H1 (cell line): ENCODE measurements around the gene SLX4IP. TPM values are rescaled to one million over a fixed set of nuclear protein-coding genes. Genes with fewer than 3 reads are reported as not detected.

ENCODE experiments used
- CTCF ChIA-PET: fragments of 300-600 bp; sonication (Branson Sonifier 250); formaldehyde crosslinking; loops from one replicate; lab custom pipeline; 2021; ENCODE audit not compliant: partially characterized antibody; lab: Charles Lee
- POLR2A ChIA-PET: fragments of 300-600 bp; sonication (Branson Sonifier 250); formaldehyde crosslinking; loops from one replicate; lab custom pipeline; 2021; ENCODE audit warnings: inconsistent platforms; ENCODE audit not compliant: partially characterized antibody; lab: Charles Lee
- DNase-seq, 2 experiments: peaks; one replicate each; pipeline versions ENCODE4 v3.0.0 to v3.0.0-alpha.2; 2010 to 2022; ENCODE audit warnings: low spot score in 2 of 2, low read depth in 1 of 2, mixed read lengths in 1 of 2
- FAIRE-seq: peaks from 2 replicates; lab custom pipeline; 2011; peaks lifted over from hg19 to GRCh38; lab: Jason Lieb, UNC
- H2AFZ ChIP-seq: 2 replicates; pipeline ENCODE4 v1.8.1; 2012; ENCODE audit warnings: low read length, inconsistent platforms
- H2AK5ac ChIP-seq: 2 replicates; pipeline ENCODE4 v1.6.1; 2013; ENCODE audit warnings: low read depth, low read length
- H2BK120ac ChIP-seq: replicated peaks from 2 replicates; pipeline ENCODE3; 2013; ENCODE audit warnings: low read depth, low read length, inconsistent platforms
- H2BK12ac ChIP-seq: 2 replicates; pipeline ENCODE4 v1.6.1; 2013; ENCODE audit warnings: low read depth, low read length
- H2BK15ac ChIP-seq: 2 replicates; pipeline ENCODE4 v1.6.1; 2013; ENCODE audit warnings: low read length
- H2BK20ac ChIP-seq: 2 replicates; pipeline ENCODE4 v1.6.1; 2013; ENCODE audit warnings: low read length
- H2BK5ac ChIP-seq: 2 replicates; pipeline ENCODE4 v1.6.1; 2013; ENCODE audit warnings: low read depth, low read length
- H3K14ac ChIP-seq: 2 replicates; pipeline ENCODE4 v1.6.1; 2013; ENCODE audit warnings: inconsistent platforms; ENCODE audit not compliant: insufficient read length
- H3K18ac ChIP-seq: 2 replicates; pipeline ENCODE4 v1.6.1; 2013; ENCODE audit warnings: low read length; ENCODE audit errors: extremely low read depth
- H3K23ac ChIP-seq: 2 replicates; pipeline ENCODE4 v1.6.1; 2013; ENCODE audit warnings: inconsistent platforms; ENCODE audit not compliant: insufficient read length
- H3K23me2 ChIP-seq: 2 replicates; pipeline ENCODE4 v1.6.1; 2013; ENCODE audit warnings: low read depth, low read length
- H3K27ac ChIP-seq: 2 replicates; pipeline ENCODE4 v1.6.1; 2011; ENCODE audit warnings: low read depth, low read length, inconsistent platforms
- H3K27me3 ChIP-seq, 4 experiments: replicated peaks in 1 of 4; 1 replicate in 1 of 4; 2 replicates in 3 of 4; pipeline versions ENCODE4 v1.6.1 to v1.8.1; 2011 to 2013; ENCODE audit warnings: low read length in 3 of 4, mild to moderate bottlenecking in 3 of 4, inconsistent platforms in 2 of 4, mixed read lengths in 2 of 4, moderate library complexity in 1 of 4; ENCODE audit not compliant: control insufficient read depth in 3 of 4, insufficient read depth in 3 of 4; ENCODE audit errors: extremely low read depth in 1 of 4
- H3K36me3 ChIP-seq, 4 experiments: 2 replicates each; pipeline versions ENCODE4 v1.6.1 to v1.8.1; 2011 to 2013; ENCODE audit warnings: mild to moderate bottlenecking in 4 of 4, low read length in 3 of 4, moderate library complexity in 2 of 4, control low read depth in 1 of 4, inconsistent platforms in 1 of 4; ENCODE audit not compliant: insufficient read depth in 4 of 4, control insufficient read depth in 2 of 4
- H3K4ac ChIP-seq: replicated peaks from 2 replicates; pipeline ENCODE3; 2013; ENCODE audit warnings: low read length, low read depth, mixed read lengths, inconsistent platforms; ENCODE audit not compliant: insufficient read length
- H3K4me1 ChIP-seq, 4 experiments: replicated peaks in 1 of 4; 1 replicate in 1 of 4; 2 replicates in 3 of 4; pipeline versions ENCODE4 v1.6.1 to v1.8.1; 2011 to 2013; ENCODE audit warnings: low read length in 3 of 4, inconsistent platforms in 2 of 4, mixed read lengths in 1 of 4; ENCODE audit not compliant: insufficient read depth in 4 of 4, control insufficient read depth in 3 of 4
- H3K4me2 ChIP-seq, 2 experiments: 2 replicates each; pipeline versions ENCODE4 v1.6.1 to v1.8.1; 2011 to 2013; ENCODE audit warnings: low read depth in 2 of 2, low read length in 2 of 2, control low read depth in 1 of 2, inconsistent platforms in 1 of 2, mild to moderate bottlenecking in 1 of 2; ENCODE audit not compliant: insufficient read depth in 1 of 2
- H3K4me3 ChIP-seq, 4 experiments: fragments of 200-600, 300-600 bp in 1 of 4; sonication (generic), shearing (Covaris generic), sonication (Bioruptor Twin) in 1 of 4; 2 replicates each; pipeline versions ENCODE4 v1.5.1 to v1.8.1; 2011 to 2016; ENCODE audit warnings: low read length in 4 of 4, low read depth in 3 of 4, control low read depth in 2 of 4, inconsistent platforms in 2 of 4, mild to moderate bottlenecking in 2 of 4, mixed read lengths in 1 of 4, moderate library complexity in 1 of 4; ENCODE audit not compliant: insufficient read depth in 2 of 4; ENCODE audit errors: extremely low read depth in 1 of 4
- H3K56ac ChIP-seq: replicated peaks from 2 replicates; pipeline ENCODE3; 2013; ENCODE audit warnings: low read depth, mild to moderate bottlenecking, mixed read lengths, low read length, inconsistent platforms; ENCODE audit not compliant: insufficient read length
- H3K79me1 ChIP-seq: 2 replicates; pipeline ENCODE4 v1.6.1; 2013; ENCODE audit warnings: low read depth, low read length, control low read depth
- H3K79me2 ChIP-seq, 2 experiments: 2 replicates each; pipeline versions ENCODE4 v1.6.1 to v1.8.1; 2012 to 2013; ENCODE audit warnings: low read length in 2 of 2, mild to moderate bottlenecking in 2 of 2, inconsistent platforms in 1 of 2; ENCODE audit not compliant: insufficient read depth in 2 of 2, control insufficient read depth in 1 of 2
- H3K9ac ChIP-seq, 4 experiments: replicated peaks in 1 of 4; 1 replicate in 1 of 4; 2 replicates in 3 of 4; pipeline versions ENCODE4 v1.6.1 to v1.8.1; 2011 to 2013; ENCODE audit warnings: low read depth in 3 of 4, low read length in 3 of 4, control low read depth in 2 of 4, mild to moderate bottlenecking in 2 of 4, moderate library complexity in 2 of 4, inconsistent platforms in 1 of 4; ENCODE audit errors: extremely low read depth in 1 of 4
- H3K9me3 ChIP-seq, 2 experiments: 2 replicates each; pipeline versions ENCODE4 v1.6.1 to v1.8.1; 2012 to 2013; ENCODE audit warnings: mild to moderate bottlenecking in 2 of 2, moderate library complexity in 2 of 2, control low read depth in 1 of 2, inconsistent platforms in 1 of 2, low read depth in 1 of 2, low read length in 1 of 2, mixed read lengths in 1 of 2; ENCODE audit not compliant: insufficient read depth in 2 of 2
- H4K20me1 ChIP-seq, 2 experiments: replicated peaks in 1 of 2; 2 replicates each; pipeline versions ENCODE3 to v1.8.1; 2011 to 2013; ENCODE audit warnings: inconsistent platforms in 2 of 2, low read length in 2 of 2, mild to moderate bottlenecking in 1 of 2; ENCODE audit not compliant: insufficient read depth in 2 of 2, control insufficient read depth in 1 of 2
- H4K5ac ChIP-seq: 2 replicates; pipeline ENCODE4 v1.6.1; 2013; ENCODE audit warnings: low read length, low read depth, mixed read lengths, inconsistent platforms; ENCODE audit not compliant: insufficient read length
- H4K8ac ChIP-seq: 2 replicates; pipeline ENCODE4 v1.8.0; 2013; ENCODE audit warnings: mild to moderate bottlenecking, moderate library complexity, low read length, inconsistent platforms; ENCODE audit not compliant: insufficient read depth; ENCODE audit errors: extremely low read depth
- H4K91ac ChIP-seq: replicated peaks from 2 replicates; pipeline ENCODE3; 2013; ENCODE audit warnings: low read length, mixed read lengths, inconsistent platforms; ENCODE audit not compliant: insufficient read length
- BRCA1 ChIP-seq: IDR thresholded peaks from 2 replicates; pipeline ENCODE4 v1.6.1; 2012; ENCODE audit warnings: low read depth, low read length, improper control_type of control experiment
- FOSL1 ChIP-seq: IDR thresholded peaks from 2 replicates; pipeline ENCODE4 v1.6.1; 2011; ENCODE audit warnings: mild to moderate bottlenecking, low read depth, low read length, moderate library complexity; ENCODE audit not compliant: insufficient read depth
- GTF2F1 ChIP-seq: IDR thresholded peaks from 2 replicates; pipeline ENCODE4 v1.6.1; 2012; ENCODE audit warnings: low read depth, low read length, improper control_type of control experiment, borderline replicate concordance
- JUN ChIP-seq: IDR thresholded peaks from 2 replicates; pipeline ENCODE4 v1.6.1; 2011; ENCODE audit warnings: low read depth, mild to moderate bottlenecking, improper control_type of control experiment, low read length
- KDM4A ChIP-seq: IDR thresholded peaks from one replicate; pipeline ENCODE4 v1.7.1; 2012; ENCODE audit warnings: low read depth, mild to moderate bottlenecking, moderate library complexity, low read length, inconsistent platforms; ENCODE audit not compliant: severe bottlenecking
- MAX ChIP-seq: IDR thresholded peaks from 2 replicates; pipeline ENCODE4 v1.6.1; 2012; ENCODE audit warnings: inconsistent platforms
- NANOG ChIP-seq: IDR thresholded peaks from 2 replicates; pipeline ENCODE4 v1.6.1; 2011; ENCODE audit warnings: low read length, low read depth, mild to moderate bottlenecking, inconsistent platforms; ENCODE audit not compliant: insufficient read depth, poor library complexity, severe bottlenecking
- RFX5 ChIP-seq: IDR thresholded peaks from 2 replicates; pipeline ENCODE4 v1.6.1; 2011; ENCODE audit warnings: low read depth, low read length, improper control_type of control experiment, borderline replicate concordance
- SIX5 ChIP-seq: IDR thresholded peaks from 2 replicates; pipeline ENCODE4 v1.6.1; 2011; ENCODE audit warnings: mild to moderate bottlenecking, low read depth, low read length
- SP1 ChIP-seq: IDR thresholded peaks from 2 replicates; pipeline ENCODE4 v1.6.1; 2011; ENCODE audit warnings: low read depth, low read length
- WGBS, 2 experiments: shearing (Covaris generic) in 1 of 2; methylation state at CpG; one replicate each; pipeline versions ENCODE4 v1.1.6 to v1.1.7; 2013 to 2015; ENCODE audit warnings: low lambda C conversion rate in 2 of 2, mixed read lengths in 2 of 2, inconsistent platforms in 1 of 2, low coverage in 1 of 2, missing lambda C conversion rate in 1 of 2; ENCODE audit not compliant: insufficient replicate concordance in 2 of 2, insufficient coverage in 1 of 2, insufficient read length in 1 of 2; ENCODE audit errors: extremely low coverage in 1 of 2, missing lambda C conversion rate in 1 of 2; 5-methylcytosine and 5-hydroxymethylcytosine counted together
- polyA plus RNA-seq, 7 experiments: library from polyadenylated mRNA; depleted of rRNA in 3 of 7; stranded (reverse) in 5 of 7; unstranded in 2 of 7; fragments of >200 nt in 5 of 7; fragments of 200-250 nt in 2 of 7; gene quantifications; 1 replicate in 5 of 7; 2 replicates in 1 of 7; 4 replicates in 1 of 7; pipeline versions ENCODE4 v1.2.1 to v1.2.3, GENCODE V29; 2011 to 2013; ENCODE audit warnings: missing spikeins in 2 of 7, mixed read lengths in 2 of 7
- total RNA-seq: library from RNA; stranded (reverse); fragmentation: NEBNext Ultra II Directional; extraction: Animal tissue kit (Norgen Biotek cat#: 25700); gene quantifications from 2 replicates; pipeline ENCODE4 v1.2.1, GENCODE V29; 2021

Gene SLX4IP
- total and polyA plus RNA-seq, 2 of the 8 experiments (the other 6 are each of a cell fraction or from before 2014, with no cell fraction given), result 2.4 to 8.7 TPM

DNA sequence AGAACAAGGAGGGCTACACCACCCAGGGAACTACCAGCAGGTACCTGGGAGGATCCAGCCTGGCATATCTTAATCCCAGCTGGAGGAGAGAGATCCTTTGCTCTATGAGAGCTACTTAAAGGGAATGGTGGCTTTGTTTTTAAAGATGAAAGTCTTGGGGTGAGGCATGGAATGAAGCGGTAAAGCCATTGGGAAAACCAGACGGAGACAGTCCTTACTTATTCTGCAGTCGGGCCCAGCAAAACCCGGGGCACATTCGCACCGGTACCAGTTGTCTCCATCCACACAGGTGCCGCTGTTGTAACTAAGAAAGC, 208.4 kb downstream of the SLX4IP start:
- Histone ChIP-seq H3K36me3 (peaks cover 44 to 100% (median 92%) of the 10 kb centered on the region in 4 experiments), H3K18ac (no peak overlapping the region), H4K20me1 (peaks cover 1 to 14% of the 10 kb centered on the region in 2 experiments), H4K5ac (no peak overlapping the region), H3K27me3 (no peaks in the 10 kb centered on the region), H2AK5ac (no peak overlapping the region), H2BK15ac (no peak overlapping the region), H3K79me1 (no peaks in the 10 kb centered on the region), H3K4me2 (no peak overlapping the region), H3K14ac (no peak overlapping the region), H3K79me2 (no peaks in the 10 kb centered on the region), H2BK12ac (no peak overlapping the region), H3K23me2 (no peaks in the 10 kb centered on the region), H3K23ac (no peak overlapping the region), H3K4me1 (peaks cover 0 to 6% (median 4%) of the 10 kb centered on the region in 4 experiments; a peak in 4 of 7 replicates), H3K4ac (no peak overlapping the region), H3K56ac (no peak overlapping the region), H4K8ac (no peak overlapping the region), H2BK120ac (no peak overlapping the region), H4K91ac (no peak overlapping the region), H3K9ac (no peak overlapping the region), H3K27ac (no peak overlapping the region), H3K4me3 (no peak overlapping the region), H3K9me3 (no peaks in the 10 kb centered on the region), H2AFZ (no peak overlapping the region), H2BK20ac (no peak overlapping the region), H2BK5ac (no peak overlapping the region)
- TF ChIP-seq KDM4A (no peak), SIX5 (no peak), RFX5 (no peak), GTF2F1 (no peak), NANOG (no peak), SP1 (no peak), BRCA1 (no peak), MAX (no peak), FOSL1 (no peak), JUN (no peak)
- 88% methylated on average over 7 of the region's 7 CpGs; no CpG with 5 or more reads in 1 of the 2 experiments for WGBS, 2 experiments
- POLR2A ChIA-PET, result no interaction called here
- CTCF ChIA-PET, result interaction anchor here (0.9 to 1.1 kb wide), 2 partner anchors 28 to 148 kb away, joined by 3 read pairs; no protein-coding TSS in a partner anchor
- no peak for FAIRE-seq
- DNase-seq, result no peak
